B cell (primary cell): ENCODE results near the gene TVP23C.
A peak's percentile ranks its signal among the peaks of the same experiment; 100 is the strongest.

ENCODE experiments used
- CTCF ChIP-seq: fragments of 200-600 bp; IDR thresholded peaks from one replicate; pipeline ENCODE4 v1.8.0; 2022; ENCODE audit warnings: antibody characterized with exemption, mild to moderate bottlenecking
- EZH2 ChIP-seq: IDR thresholded peaks from 2 replicates; pipeline ENCODE4 v1.6.1; 2012; ENCODE audit warnings: borderline replicate concordance, low read depth, mild to moderate bottlenecking, moderate library complexity, low read length; ENCODE audit not compliant: insufficient read depth, poor library complexity, severe bottlenecking

GRCh38 chr17:15502369-15503112 lies 60.7 kb downstream of the TVP23C start:
- TF ChIP-seq CTCF = peak; percentile 83
- no peak for TF ChIP-seq EZH2
